ENCODE results near the gene ZNF24.

DNA sequence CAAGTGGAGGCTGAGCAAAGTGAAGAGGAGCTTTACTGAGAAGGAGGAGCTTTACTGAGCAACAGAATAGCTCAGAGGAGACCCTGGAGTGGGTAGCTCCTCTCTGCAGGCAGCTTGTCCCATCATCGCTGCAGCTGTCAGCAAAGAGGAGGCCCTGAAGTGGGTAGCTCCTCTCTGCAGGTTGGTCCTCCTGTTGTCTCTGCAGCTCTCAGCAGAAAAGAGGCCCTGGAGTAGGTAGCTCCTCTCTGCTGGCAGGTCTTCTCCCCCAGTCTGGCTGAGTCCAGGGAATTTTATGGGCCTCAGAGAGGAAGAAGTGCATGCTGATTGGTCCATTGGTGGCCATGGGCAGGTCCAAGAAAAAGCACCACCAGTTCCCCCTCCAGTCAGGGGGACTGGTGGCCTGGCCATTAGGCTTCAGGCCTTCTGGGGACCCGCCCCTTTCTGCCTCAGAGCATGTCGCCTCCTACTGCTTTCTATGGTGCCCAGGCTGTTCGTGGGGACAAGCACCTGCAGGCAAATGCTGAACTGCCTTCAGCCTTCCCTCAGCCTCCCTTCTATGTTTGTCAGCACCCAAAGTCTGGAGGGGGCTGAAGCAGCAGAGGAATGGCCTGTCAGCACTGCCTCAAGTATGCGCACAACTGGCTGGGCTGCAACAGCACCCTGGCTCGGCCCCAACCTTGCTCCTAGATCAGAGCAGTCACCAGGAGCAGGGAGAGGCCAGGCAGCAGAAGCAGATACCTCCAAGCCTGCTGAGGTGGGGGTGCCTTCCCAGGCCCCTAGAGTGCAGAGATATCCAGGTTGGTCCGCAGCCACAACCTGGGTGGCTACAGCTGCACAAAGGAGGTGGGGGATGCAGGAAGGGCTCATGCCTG, 60.1 kb downstream of the ZNF24 start:
- TF ChIP-seq, protein P1, sequence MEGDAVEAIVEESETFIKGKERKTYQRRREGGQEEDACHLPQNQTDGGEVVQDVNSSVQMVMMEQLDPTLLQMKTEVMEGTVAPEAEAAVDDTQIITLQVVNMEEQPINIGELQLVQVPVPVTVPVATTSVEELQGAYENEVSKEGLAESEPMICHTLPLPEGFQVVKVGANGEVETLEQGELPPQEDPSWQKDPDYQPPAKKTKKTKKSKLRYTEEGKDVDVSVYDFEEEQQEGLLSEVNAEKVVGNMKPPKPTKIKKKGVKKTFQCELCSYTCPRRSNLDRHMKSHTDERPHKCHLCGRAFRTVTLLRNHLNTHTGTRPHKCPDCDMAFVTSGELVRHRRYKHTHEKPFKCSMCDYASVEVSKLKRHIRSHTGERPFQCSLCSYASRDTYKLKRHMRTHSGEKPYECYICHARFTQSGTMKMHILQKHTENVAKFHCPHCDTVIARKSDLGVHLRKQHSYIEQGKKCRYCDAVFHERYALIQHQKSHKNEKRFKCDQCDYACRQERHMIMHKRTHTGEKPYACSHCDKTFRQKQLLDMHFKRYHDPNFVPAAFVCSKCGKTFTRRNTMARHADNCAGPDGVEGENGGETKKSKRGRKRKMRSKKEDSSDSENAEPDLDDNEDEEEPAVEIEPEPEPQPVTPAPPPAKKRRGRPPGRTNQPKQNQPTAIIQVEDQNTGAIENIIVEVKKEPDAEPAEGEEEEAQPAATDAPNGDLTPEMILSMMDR (conservative IDR thresholded peaks at IDR 0.05; ENCODE audit: low read depth in 2 of 2): no peak
- no peak for TF ChIP-seq EZH2 (IDR thresholded peaks at IDR 0.05; ENCODE audit: low read depth, unreplicated experiment)
- TF ChIP-seq POLR2AphosphoS5 (IDR thresholded peaks at IDR 0.05; ENCODE audit: low read depth): no peak
- TF ChIP-seq EZH2phosphoT487 (IDR thresholded peaks at IDR 0.05; ENCODE audit: unreplicated experiment): no peak
- no peak for TF ChIP-seq CREB1 (CRISPR knock-in tag; IDR thresholded peaks at IDR 0.05; ENCODE audit: low read depth)
- TF ChIP-seq, protein P2, sequence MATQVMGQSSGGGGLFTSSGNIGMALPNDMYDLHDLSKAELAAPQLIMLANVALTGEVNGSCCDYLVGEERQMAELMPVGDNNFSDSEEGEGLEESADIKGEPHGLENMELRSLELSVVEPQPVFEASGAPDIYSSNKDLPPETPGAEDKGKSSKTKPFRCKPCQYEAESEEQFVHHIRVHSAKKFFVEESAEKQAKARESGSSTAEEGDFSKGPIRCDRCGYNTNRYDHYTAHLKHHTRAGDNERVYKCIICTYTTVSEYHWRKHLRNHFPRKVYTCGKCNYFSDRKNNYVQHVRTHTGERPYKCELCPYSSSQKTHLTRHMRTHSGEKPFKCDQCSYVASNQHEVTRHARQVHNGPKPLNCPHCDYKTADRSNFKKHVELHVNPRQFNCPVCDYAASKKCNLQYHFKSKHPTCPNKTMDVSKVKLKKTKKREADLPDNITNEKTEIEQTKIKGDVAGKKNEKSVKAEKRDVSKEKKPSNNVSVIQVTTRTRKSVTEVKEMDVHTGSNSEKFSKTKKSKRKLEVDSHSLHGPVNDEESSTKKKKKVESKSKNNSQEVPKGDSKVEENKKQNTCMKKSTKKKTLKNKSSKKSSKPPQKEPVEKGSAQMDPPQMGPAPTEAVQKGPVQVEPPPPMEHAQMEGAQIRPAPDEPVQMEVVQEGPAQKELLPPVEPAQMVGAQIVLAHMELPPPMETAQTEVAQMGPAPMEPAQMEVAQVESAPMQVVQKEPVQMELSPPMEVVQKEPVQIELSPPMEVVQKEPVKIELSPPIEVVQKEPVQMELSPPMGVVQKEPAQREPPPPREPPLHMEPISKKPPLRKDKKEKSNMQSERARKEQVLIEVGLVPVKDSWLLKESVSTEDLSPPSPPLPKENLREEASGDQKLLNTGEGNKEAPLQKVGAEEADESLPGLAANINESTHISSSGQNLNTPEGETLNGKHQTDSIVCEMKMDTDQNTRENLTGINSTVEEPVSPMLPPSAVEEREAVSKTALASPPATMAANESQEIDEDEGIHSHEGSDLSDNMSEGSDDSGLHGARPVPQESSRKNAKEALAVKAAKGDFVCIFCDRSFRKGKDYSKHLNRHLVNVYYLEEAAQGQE (IDR thresholded peaks at IDR 0.05; ENCODE audit: unreplicated experiment): no peak
- TF ChIP-seq ZNF114 (CRISPR knock-in tag; IDR thresholded peaks at IDR 0.05): no peak
- no peak for TF ChIP-seq STAT1 (IDR thresholded peaks at IDR 0.05; ENCODE audit: unreplicated experiment)
- no peak for TF ChIP-seq NANOG (IDR thresholded peaks at IDR 0.05; ENCODE audit: borderline replicate concordance)
- no peak for TF ChIP-seq JUNB (IDR thresholded peaks at IDR 0.05; ENCODE audit: unreplicated experiment)
- TF ChIP-seq ZNF331 (CRISPR knock-in tag; IDR thresholded peaks at IDR 0.05; ENCODE audit: low read depth): no peak
- TF ChIP-seq, protein P3, sequence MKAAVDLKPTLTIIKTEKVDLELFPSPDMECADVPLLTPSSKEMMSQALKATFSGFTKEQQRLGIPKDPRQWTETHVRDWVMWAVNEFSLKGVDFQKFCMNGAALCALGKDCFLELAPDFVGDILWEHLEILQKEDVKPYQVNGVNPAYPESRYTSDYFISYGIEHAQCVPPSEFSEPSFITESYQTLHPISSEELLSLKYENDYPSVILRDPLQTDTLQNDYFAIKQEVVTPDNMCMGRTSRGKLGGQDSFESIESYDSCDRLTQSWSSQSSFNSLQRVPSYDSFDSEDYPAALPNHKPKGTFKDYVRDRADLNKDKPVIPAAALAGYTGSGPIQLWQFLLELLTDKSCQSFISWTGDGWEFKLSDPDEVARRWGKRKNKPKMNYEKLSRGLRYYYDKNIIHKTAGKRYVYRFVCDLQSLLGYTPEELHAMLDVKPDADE (IDR thresholded peaks at IDR 0.05): no peak
- TF ChIP-seq, protein P4, sequence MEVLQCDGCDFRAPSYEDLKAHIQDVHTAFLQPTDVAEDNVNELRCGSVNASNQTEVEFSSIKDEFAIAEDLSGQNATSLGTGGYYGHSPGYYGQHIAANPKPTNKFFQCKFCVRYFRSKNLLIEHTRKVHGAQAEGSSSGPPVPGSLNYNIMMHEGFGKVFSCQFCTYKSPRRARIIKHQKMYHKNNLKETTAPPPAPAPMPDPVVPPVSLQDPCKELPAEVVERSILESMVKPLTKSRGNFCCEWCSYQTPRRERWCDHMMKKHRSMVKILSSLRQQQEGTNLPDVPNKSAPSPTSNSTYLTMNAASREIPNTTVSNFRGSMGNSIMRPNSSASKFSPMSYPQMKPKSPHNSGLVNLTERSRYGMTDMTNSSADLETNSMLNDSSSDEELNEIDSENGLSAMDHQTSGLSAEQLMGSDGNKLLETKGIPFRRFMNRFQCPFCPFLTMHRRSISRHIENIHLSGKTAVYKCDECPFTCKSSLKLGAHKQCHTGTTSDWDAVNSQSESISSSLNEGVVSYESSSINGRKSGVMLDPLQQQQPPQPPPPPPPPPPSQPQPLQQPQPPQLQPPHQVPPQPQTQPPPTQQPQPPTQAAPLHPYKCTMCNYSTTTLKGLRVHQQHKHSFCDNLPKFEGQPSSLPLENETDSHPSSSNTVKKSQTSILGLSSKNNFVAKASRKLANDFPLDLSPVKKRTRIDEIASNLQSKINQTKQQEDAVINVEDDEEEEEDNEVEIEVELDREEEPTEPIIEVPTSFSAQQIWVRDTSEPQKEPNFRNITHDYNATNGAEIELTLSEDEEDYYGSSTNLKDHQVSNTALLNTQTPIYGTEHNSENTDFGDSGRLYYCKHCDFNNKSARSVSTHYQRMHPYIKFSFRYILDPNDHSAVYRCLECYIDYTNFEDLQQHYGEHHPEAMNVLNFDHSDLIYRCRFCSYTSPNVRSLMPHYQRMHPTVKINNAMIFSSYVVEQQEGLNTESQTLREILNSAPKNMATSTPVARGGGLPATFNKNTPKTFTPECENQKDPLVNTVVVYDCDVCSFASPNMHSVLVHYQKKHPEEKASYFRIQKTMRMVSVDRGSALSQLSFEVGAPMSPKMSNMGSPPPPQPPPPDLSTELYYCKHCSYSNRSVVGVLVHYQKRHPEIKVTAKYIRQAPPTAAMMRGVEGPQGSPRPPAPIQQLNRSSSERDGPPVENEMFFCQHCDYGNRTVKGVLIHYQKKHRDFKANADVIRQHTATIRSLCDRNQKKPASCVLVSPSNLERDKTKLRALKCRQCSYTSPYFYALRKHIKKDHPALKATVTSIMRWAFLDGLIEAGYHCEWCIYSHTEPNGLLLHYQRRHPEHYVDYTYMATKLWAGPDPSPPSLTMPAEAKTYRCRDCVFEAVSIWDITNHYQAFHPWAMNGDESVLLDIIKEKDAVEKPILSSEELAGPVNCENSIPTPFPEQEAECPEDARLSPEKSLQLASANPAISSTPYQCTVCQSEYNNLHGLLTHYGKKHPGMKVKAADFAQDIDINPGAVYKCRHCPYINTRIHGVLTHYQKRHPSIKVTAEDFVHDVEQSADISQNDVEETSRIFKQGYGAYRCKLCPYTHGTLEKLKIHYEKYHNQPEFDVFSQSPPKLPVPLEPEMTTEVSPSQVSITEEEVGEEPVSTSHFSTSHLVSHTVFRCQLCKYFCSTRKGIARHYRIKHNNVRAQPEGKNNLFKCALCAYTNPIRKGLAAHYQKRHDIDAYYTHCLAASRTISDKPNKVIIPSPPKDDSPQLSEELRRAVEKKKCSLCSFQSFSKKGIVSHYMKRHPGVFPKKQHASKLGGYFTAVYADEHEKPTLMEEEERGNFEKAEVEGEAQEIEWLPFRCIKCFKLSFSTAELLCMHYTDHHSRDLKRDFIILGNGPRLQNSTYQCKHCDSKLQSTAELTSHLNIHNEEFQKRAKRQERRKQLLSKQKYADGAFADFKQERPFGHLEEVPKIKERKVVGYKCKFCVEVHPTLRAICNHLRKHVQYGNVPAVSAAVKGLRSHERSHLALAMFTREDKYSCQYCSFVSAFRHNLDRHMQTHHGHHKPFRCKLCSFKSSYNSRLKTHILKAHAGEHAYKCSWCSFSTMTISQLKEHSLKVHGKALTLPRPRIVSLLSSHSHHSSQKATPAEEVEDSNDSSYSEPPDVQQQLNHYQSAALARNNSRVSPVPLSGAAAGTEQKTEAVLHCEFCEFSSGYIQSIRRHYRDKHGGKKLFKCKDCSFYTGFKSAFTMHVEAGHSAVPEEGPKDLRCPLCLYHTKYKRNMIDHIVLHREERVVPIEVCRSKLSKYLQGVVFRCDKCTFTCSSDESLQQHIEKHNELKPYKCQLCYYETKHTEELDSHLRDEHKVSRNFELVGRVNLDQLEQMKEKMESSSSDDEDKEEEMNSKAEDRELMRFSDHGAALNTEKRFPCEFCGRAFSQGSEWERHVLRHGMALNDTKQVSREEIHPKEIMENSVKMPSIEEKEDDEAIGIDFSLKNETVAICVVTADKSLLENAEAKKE (CRISPR knock-in tag; IDR thresholded peaks at IDR 0.05): no peak
